ENCODE results near the gene MDFIC.

MDFIC gene

GRCh38 chr7:114997487-114998404, 75.9 kb downstream of the MDFIC start:
- DNase-seq (ENCODE audit: low read depth) = no peak

- DNase-seq (ENCODE audit: low read depth) = no peak
Observed at GRCh38 chr7:115004121-115004520, 82.2 kb downstream of the MDFIC start.

GRCh38 chr7:115005251-115005650, 83.4 kb downstream of the MDFIC start:
- no peak for DNase-seq (ENCODE audit: low read depth)

- DNase-seq (ENCODE audit: low read depth) = no peak
Observed at GRCh38 chr7:115005953-115006352, 84.1 kb downstream of the MDFIC start.

GRCh38 chr7:115007751-115008150, 85.9 kb downstream of the MDFIC start:
- no peak for DNase-seq (ENCODE audit: low read depth)

GRCh38 chr7:115008465-115009114, 86.7 kb downstream of the MDFIC start:
- no peak for DNase-seq (ENCODE audit: low read depth)

GRCh38 chr7:115009139-115009538, 87.2 kb downstream of the MDFIC start:
- no peak for DNase-seq (ENCODE audit: low read depth)

GRCh38 chr7:115009736-115010440, 88.0 kb downstream of the MDFIC start:
- DNase-seq (ENCODE audit: low read depth) = no peak

GRCh38 chr7:115010441-115010820, 88.5 kb downstream of the MDFIC start:
- no peak for DNase-seq (ENCODE audit: low read depth)

- DNase-seq (ENCODE audit: low read depth) = no peak
Observed at GRCh38 chr7:115013886-115014285, 92.0 kb downstream of the MDFIC start.

GRCh38 chr7:115014794-115015193, 92.9 kb downstream of the MDFIC start:
- no peak for DNase-seq (ENCODE audit: low read depth)

- no peak for DNase-seq (ENCODE audit: low read depth)
Observed at GRCh38 chr7:115015619-115016018, 93.7 kb downstream of the MDFIC start.

GRCh38 chr7:115019882-115020605, 98.2 kb downstream of the MDFIC start:
- DNase-seq (ENCODE audit: low read depth) = no peak

GRCh38 chr7:115023219-115023618, 101.3 kb downstream of the MDFIC start:
- DNase-seq (ENCODE audit: low read depth) = no peak

GRCh38 chr7:115024276-115024675, 102.4 kb downstream of the MDFIC start:
- DNase-seq (ENCODE audit: low read depth) = no peak

- no peak for DNase-seq (ENCODE audit: low read depth)
Observed at GRCh38 chr7:115032715-115033703, 111.1 kb downstream of the MDFIC start.

GRCh38 chr7:115033917-115034459, 112.1 kb downstream of the MDFIC start:
- DNase-seq (ENCODE audit: low read depth) = no peak

GRCh38 chr7:115034515-115034914, 112.6 kb downstream of the MDFIC start:
- DNase-seq (ENCODE audit: low read depth) = no peak

- DNase-seq (ENCODE audit: low read depth) = no peak
Observed at GRCh38 chr7:115037128-115037802, 115.4 kb downstream of the MDFIC start.

GRCh38 chr7:115038158-115038557, 116.3 kb downstream of the MDFIC start:
- DNase-seq (ENCODE audit: low read depth) = no peak

All from activated T-helper 9 cell treated with anti-CD3 and anti-CD28 coated beads, Interleukin-2, amount 50 U/mL, for 16 hours (primary cell).